Measurements from ENCODE around the gene KCNQ5. TPM values are rescaled to one million over a fixed set of nuclear protein-coding genes. Genes with fewer than 3 reads are reported as not detected.

The KCNQ5 gene
- total RNA-seq, 1 experiment from 2014 or later, result 0.07 TPM

GRCh38 chr6:72619883-72620696, 1.8 kb upstream of the KCNQ5 start:
- H3K4ac ChIP-seq (ENCODE audit: low read depth, low read length), result no peak overlapping the region
- H3K9me3 ChIP-seq (ENCODE audit: control insufficient read depth, low read depth, low read length), result no peaks in the 10 kb centered on the region
- no peak for TF ChIP-seq CTCF (conservative IDR thresholded peaks at IDR 0.05)
- H2BK5ac ChIP-seq (ENCODE audit: insufficient read length, low read length), result no peak overlapping the region
- Mint-ChIP-seq H3K4me1 (peaks cover 15 to 27% of the 10 kb centered on the region in 2 experiments), H3K4me3 (peak overlapping the region; percentile 71 to 90), H3K36me3 (ENCODE audit: insufficient read depth in 1 of 3, low read depth in 3 of 3) (no peaks in the 10 kb centered on the region), H3K27ac (no peak overlapping the region), H3K9me3 (no peaks in the 10 kb centered on the region; a peak in 1 of 5 replicates), H3K27me3 (ENCODE audit: low read depth) (peaks cover 74% of the 10 kb centered on the region)
- H3K56ac ChIP-seq (ENCODE audit: insufficient read length, low read depth, low read length), result no peak overlapping the region
- H3K14ac ChIP-seq (ENCODE audit: insufficient read depth, low read length), result no peak overlapping the region
- H2AFZ ChIP-seq (ENCODE audit: low read length), result no peak overlapping the region
- no peak overlapping the region for H3T11ph ChIP-seq (ENCODE audit: low read length)
- H3K23me2 ChIP-seq (ENCODE audit: insufficient read length, low read depth, low read length, poor library complexity, severe bottlenecking), result peaks cover 26% of the 10 kb centered on the region
- no peaks in the 10 kb centered on the region for H3K79me1 ChIP-seq (ENCODE audit: insufficient read depth, low read depth, low read length, poor library complexity, severe bottlenecking)
- H3K27ac ChIP-seq (ENCODE audit: insufficient read length, low read depth, low read length), result no peak overlapping the region
- peaks cover 25% of the 10 kb centered on the region for H3K27me3 ChIP-seq (ENCODE audit: insufficient read depth, low read length)
- no peak overlapping the region for H3K23ac ChIP-seq (ENCODE audit: insufficient read length, low read depth, low read length)
- H4K20me1 ChIP-seq (ENCODE audit: control insufficient read depth, insufficient read depth, insufficient read length), result no peaks in the 10 kb centered on the region
- no peaks in the 10 kb centered on the region for H3K4me1 ChIP-seq (ENCODE audit: insufficient read depth, low read length)
- no peak overlapping the region for H3K9ac ChIP-seq (ENCODE audit: extremely low read depth, insufficient read length, low read length)
- DNase-seq, result peak; percentile 63
- H4K8ac ChIP-seq (replicated peaks; ENCODE audit: insufficient read length, low read depth, low read length), result no peak overlapping the region
- no peak overlapping the region for H2BK20ac ChIP-seq (ENCODE audit: low read depth, low read length, poor library complexity, severe bottlenecking)
- no peak overlapping the region for H3K18ac ChIP-seq (ENCODE audit: insufficient read length, low read depth, low read length)
- H2BK120ac ChIP-seq (ENCODE audit: low read depth, low read length, poor library complexity, severe bottlenecking), result no peak overlapping the region
- no CpG with 5 or more reads among the region's 31 CpGs for WGBS (ENCODE audit: extremely low coverage, insufficient read length, low lambda C conversion rate)
- H3K4me2 ChIP-seq (ENCODE audit: insufficient read depth, insufficient read length, low read length), result peak overlapping the region; percentile 96
- H4K5ac ChIP-seq (ENCODE audit: insufficient read length, low read depth, low read length), result no peak overlapping the region
- H3K79me2 ChIP-seq (ENCODE audit: insufficient read depth, low read length), result no peaks in the 10 kb centered on the region
- no peak overlapping the region for H2AK5ac ChIP-seq (ENCODE audit: insufficient read length, low read length)
- no peak overlapping the region for H2BK15ac ChIP-seq (ENCODE audit: low read depth, low read length)
- no peak overlapping the region for H4K91ac ChIP-seq (ENCODE audit: insufficient read length, low read depth, low read length)
- H2BK12ac ChIP-seq (ENCODE audit: insufficient read length, low read depth, low read length), result no peak overlapping the region

Measured in H9 (cell line).